Neuronal stem cell (in vitro differentiated cells): Measurements from ENCODE around the gene DENND4B.
A peak's percentile ranks its signal among the peaks of the same experiment; 100 is the strongest.

Source experiments
- DNase-seq: peaks from one replicate; pipeline ENCODE4 v3.0.0-alpha.2; 2013; ENCODE audit warnings: low spot score
- H2AFZ ChIP-seq: one replicate; pipeline ENCODE4 v1.6.1; 2013; ENCODE audit warnings: mild to moderate bottlenecking, low read length, inconsistent platforms
- H2AK5ac ChIP-seq: 2 replicates; pipeline ENCODE4 v1.6.1; 2013; ENCODE audit warnings: low read depth, mild to moderate bottlenecking, inconsistent platforms, low read length, moderate library complexity, mixed read lengths
- H2BK120ac ChIP-seq: 2 replicates; pipeline ENCODE4 v1.6.1; 2013; ENCODE audit warnings: low read depth, mild to moderate bottlenecking, inconsistent platforms, low read length, moderate library complexity, mixed read lengths
- H2BK12ac ChIP-seq: one replicate; pipeline ENCODE4 v1.6.1; 2013; ENCODE audit warnings: low read length, inconsistent platforms
- H2BK15ac ChIP-seq: 2 replicates; pipeline ENCODE4 v1.6.1; 2013; ENCODE audit warnings: mild to moderate bottlenecking, low read length, inconsistent platforms, mixed read lengths
- H2BK5ac ChIP-seq: one replicate; pipeline ENCODE4 v1.6.1; 2013; ENCODE audit warnings: inconsistent platforms, mild to moderate bottlenecking, low read length, moderate library complexity
- H3K14ac ChIP-seq: one replicate; pipeline ENCODE4 v1.6.1; 2013; ENCODE audit warnings: low read length, inconsistent platforms
- H3K18ac ChIP-seq: 2 replicates; pipeline ENCODE4 v1.6.1; 2013; ENCODE audit warnings: low read length, inconsistent platforms
- H3K23ac ChIP-seq: 2 replicates; pipeline ENCODE4 v1.6.1; 2013; ENCODE audit warnings: low read depth, mild to moderate bottlenecking, mixed read lengths, low read length, inconsistent platforms; ENCODE audit not compliant: poor library complexity
- H3K27ac ChIP-seq: replicated peaks from 3 replicates; pipeline ENCODE4 v1.5.1; 2013; ENCODE audit warnings: low read length, inconsistent platforms
- H3K27me3 ChIP-seq, 3 experiments: 2 replicates each; pipeline ENCODE4 v1.6.1; 2013; ENCODE audit warnings: low read length in 3 of 3, mild to moderate bottlenecking in 2 of 3, inconsistent platforms in 1 of 3, low read depth in 1 of 3, mixed read lengths in 1 of 3, moderate library complexity in 1 of 3; ENCODE audit not compliant: control insufficient read depth in 3 of 3, insufficient read depth in 3 of 3
- H3K36me3 ChIP-seq, 2 donors: replicated peaks in 1 of 2; 2 replicates each; pipeline ENCODE4 v1.6.1; 2013; ENCODE audit warnings: low read length in 2 of 2; ENCODE audit not compliant: control insufficient read depth in 2 of 2, insufficient read depth in 2 of 2
- H3K4ac ChIP-seq: 2 replicates; pipeline ENCODE4 v1.6.1; 2013; ENCODE audit warnings: inconsistent platforms, mild to moderate bottlenecking, low read length, moderate library complexity
- H3K4me1 ChIP-seq, 2 donors: 1 replicate in 1 of 2; 2 replicates in 1 of 2; pipeline ENCODE4 v1.6.1; 2013; ENCODE audit warnings: low read length in 2 of 2, low read depth in 1 of 2; ENCODE audit not compliant: control insufficient read depth in 2 of 2, insufficient read depth in 1 of 2
- H3K4me2 ChIP-seq: one replicate; pipeline ENCODE4 v1.6.1; 2013; ENCODE audit warnings: mild to moderate bottlenecking, low read length, inconsistent platforms; ENCODE audit not compliant: insufficient read depth, poor library complexity, severe bottlenecking
- H3K4me3 ChIP-seq, 2 donors: 2 replicates each; pipeline ENCODE4 v1.5.1; 2013; ENCODE audit warnings: low read length in 2 of 2, mild to moderate bottlenecking in 2 of 2, inconsistent platforms in 1 of 2, moderate library complexity in 1 of 2
- H3K79me1 ChIP-seq: one replicate; pipeline ENCODE4 v1.6.1; 2013; ENCODE audit warnings: low read depth, mild to moderate bottlenecking, inconsistent platforms, low read length, moderate library complexity
- H3K9ac ChIP-seq: one replicate; pipeline ENCODE4 v1.6.1; 2013; ENCODE audit warnings: mild to moderate bottlenecking, low read depth, low read length, inconsistent platforms; ENCODE audit not compliant: poor library complexity
- H3K9me3 ChIP-seq, 2 donors: replicated peaks in 1 of 2; 2 replicates each; pipeline versions ENCODE3 to v1.6.1; 2013; ENCODE audit warnings: low read length in 2 of 2, mild to moderate bottlenecking in 2 of 2, inconsistent platforms in 1 of 2, low read depth in 1 of 2, mixed read lengths in 1 of 2, moderate library complexity in 1 of 2; ENCODE audit not compliant: control insufficient read depth in 2 of 2, insufficient read depth in 1 of 2
- H4K8ac ChIP-seq: one replicate; pipeline ENCODE4 v1.6.1; 2013; ENCODE audit warnings: low read depth, mild to moderate bottlenecking, inconsistent platforms, low read length, moderate library complexity
- H4K91ac ChIP-seq: one replicate; pipeline ENCODE4 v1.6.1; 2013; ENCODE audit warnings: low read length, low read depth, mild to moderate bottlenecking, inconsistent platforms; ENCODE audit not compliant: poor library complexity
- WGBS, 2 donors: extraction: QIAGEN DNeasy Blood & Tissue Kit; methylation state at CpG; one replicate each; pipeline ENCODE4 v1.1.7; 2013; ENCODE audit warnings: missing lambda C conversion rate in 2 of 2, mixed read lengths in 1 of 2; ENCODE audit not compliant: insufficient read length in 2 of 2, insufficient replicate concordance in 1 of 2; ENCODE audit errors: extremely low coverage in 2 of 2; 5-methylcytosine and 5-hydroxymethylcytosine counted together

The DENND4B gene

GRCh38 chr1:153921803-153922075 lies 24.8 kb downstream of the DENND4B start:
- DNase-seq = no peak

GRCh38 chr1:153921080-153921802 lies 25.3 kb downstream of the DENND4B start:
- H3K4me2 ChIP-seq = peak overlapping the region; percentile 63
- no peak overlapping the region for H4K8ac ChIP-seq
- H3K14ac ChIP-seq = no peak overlapping the region
- H2AFZ ChIP-seq = no peak overlapping the region
- no peak overlapping the region for H4K91ac ChIP-seq
- H3K27ac ChIP-seq = no peak overlapping the region
- H2AK5ac ChIP-seq = no peak overlapping the region
- H3K4me3 ChIP-seq = peak overlapping the region; percentile 69 to 84
- H3K23ac ChIP-seq = peak overlapping the region; percentile 0
- H2BK5ac ChIP-seq = peak overlapping the region; percentile 87
- H3K9me3 ChIP-seq = no peaks in the 10 kb centered on the region
- H3K4me1 ChIP-seq = peaks cover 15 to 17% of the 10 kb centered on the region in 2 donors
- no CpG with 5 or more reads among the region's 3 CpGs for WGBS, 2 donors
- no peak for DNase-seq
- no peak overlapping the region for H2BK15ac ChIP-seq
- no peaks in the 10 kb centered on the region for H3K27me3 ChIP-seq
- no peak overlapping the region for H2BK12ac ChIP-seq
- no peak overlapping the region for H3K18ac ChIP-seq
- H3K36me3 ChIP-seq = peaks cover 4 to 25% of the 10 kb centered on the region in 2 donors
- H3K4ac ChIP-seq = no peak overlapping the region
- H3K79me1 ChIP-seq = peaks cover 3% of the 10 kb centered on the region
- H2BK120ac ChIP-seq = no peak overlapping the region
- peak overlapping the region; percentile 80 for H3K9ac ChIP-seq

More at GRCh38 chr1:153921803-153922075, 24.8 kb downstream of the DENND4B start:
- Histone ChIP-seq H3K27ac (peak overlapping the region; percentile 98), H3K27me3 (no peaks in the 10 kb centered on the region), H3K23ac (peak overlapping the region; percentile 0), H3K79me1 (peaks cover 3% of the 10 kb centered on the region), H4K91ac (no peak overlapping the region), H2AFZ (peak overlapping the region; percentile 62), H2BK15ac (no peak overlapping the region), H3K9ac (peak overlapping the region; percentile 92), H2BK5ac (peak overlapping the region; percentile 87), H2BK120ac (no peak overlapping the region), H3K18ac (peak overlapping the region; percentile 80), H4K8ac (no peak overlapping the region), H3K9me3 (no peaks in the 10 kb centered on the region), H3K4me3 (peak overlapping the region; percentile 69 to 84), H2AK5ac (peak overlapping the region; percentile 19), H3K36me3 (peaks cover 4 to 24% of the 10 kb centered on the region in 2 donors), H3K4ac (no peak overlapping the region), H3K4me2 (peak overlapping the region; percentile 63), H3K4me1 (peaks cover 15 to 17% of the 10 kb centered on the region in 2 donors), H2BK12ac (no peak overlapping the region), H3K14ac (no peak overlapping the region)
- WGBS, 2 donors = no CpG with 5 or more reads among the region's 10 CpGs

- peaks cover 15 to 17% of the 10 kb centered on the region in 2 donors for H3K4me1 ChIP-seq
- H2AFZ ChIP-seq = no peak overlapping the region
- H3K23ac ChIP-seq = no peak overlapping the region
- H3K9me3 ChIP-seq = no peaks in the 10 kb centered on the region
- no peak overlapping the region for H4K91ac ChIP-seq
- H3K18ac ChIP-seq = no peak overlapping the region
- H3K4me3 ChIP-seq = peak overlapping the region in 1 of 2 donors; percentile 69
- H3K14ac ChIP-seq = no peak overlapping the region
- peaks cover 3% of the 10 kb centered on the region for H3K79me1 ChIP-seq
- no CpG with 5 or more reads among the region's 4 CpGs for WGBS, 2 donors
- H3K9ac ChIP-seq = no peak overlapping the region
- DNase-seq = no peak
- H4K8ac ChIP-seq = no peak overlapping the region
- H2BK5ac ChIP-seq = no peak overlapping the region
- H2BK12ac ChIP-seq = no peak overlapping the region
- no peak overlapping the region for H2BK15ac ChIP-seq
- no peak overlapping the region for H2BK120ac ChIP-seq
- peaks cover 4 to 35% of the 10 kb centered on the region in 2 donors for H3K36me3 ChIP-seq
- no peak overlapping the region for H3K27ac ChIP-seq
- H3K4ac ChIP-seq = no peak overlapping the region
- H3K27me3 ChIP-seq = no peaks in the 10 kb centered on the region
- no peak overlapping the region for H2AK5ac ChIP-seq
- H3K4me2 ChIP-seq = peak overlapping the region; percentile 13
Observed at GRCh38 chr1:153919876-153920852, 26.4 kb downstream of the DENND4B start.

GRCh38 chr1:153916297-153916696 lies 30.2 kb downstream of the DENND4B start:
- Histone ChIP-seq H2BK15ac (no peak overlapping the region), H3K9me3 (peaks cover 0 to 2% of the 10 kb centered on the region in 2 donors), H3K14ac (no peak overlapping the region), H3K4me3 (no peak overlapping the region), H4K8ac (no peak overlapping the region), H3K9ac (no peak overlapping the region), H2AK5ac (no peak overlapping the region), H3K27me3 (no peaks in the 10 kb centered on the region), H2BK5ac (no peak overlapping the region), H3K23ac (no peak overlapping the region), H3K36me3 (peaks cover 4 to 48% of the 10 kb centered on the region in 2 donors), H4K91ac (no peak overlapping the region), H3K18ac (no peak overlapping the region), H3K4me1 (peaks cover 12 to 15% of the 10 kb centered on the region in 2 donors), H2BK12ac (no peak overlapping the region), H2BK120ac (no peak overlapping the region), H3K4ac (no peak overlapping the region), H3K27ac (no peak overlapping the region), H2AFZ (no peak overlapping the region), H3K79me1 (peaks cover 5% of the 10 kb centered on the region), H3K4me2 (no peak overlapping the region)
- no peak for DNase-seq
- WGBS, 2 donors = no CpG with 5 or more reads among the region's 4 CpGs
